DOHH2 (cell line): ENCODE results near the gene XRCC4.
"Not testable (repeated sequence)": the region's sequence is repeated elsewhere in the genome, so short reads cannot be mapped to it uniquely, and the experiment has no call there.

ENCODE experiments used
- H3F3A ChIP-seq: fragments of 200-600 bp; sonication (generic), shearing (Covaris generic); 2 replicates; pipeline ENCODE4 v1.6.0; 2016; ENCODE audit warnings: antibody characterized with exemption, mild to moderate bottlenecking; ENCODE audit not compliant: control insufficient read depth, insufficient read depth
- H3K27ac ChIP-seq: fragments of 200-600 bp; sonication (generic); 2 replicates; pipeline ENCODE4 v1.5.1; 2014; ENCODE audit warnings: low read depth, mild to moderate bottlenecking, low read length, moderate library complexity
- H3K27me3 ChIP-seq: fragments of 200-600 bp; sonication (generic); 2 replicates; pipeline ENCODE4 v1.6.1; 2014; ENCODE audit warnings: mild to moderate bottlenecking, low read length, mixed read lengths; ENCODE audit not compliant: control insufficient read depth
- H3K36me3 ChIP-seq: fragments of 200-600 bp; sonication (generic); 2 replicates; pipeline ENCODE4 v1.6.1; 2014; ENCODE audit warnings: mild to moderate bottlenecking, low read length, moderate library complexity, mixed read lengths; ENCODE audit not compliant: control insufficient read depth
- H3K4me1 ChIP-seq: fragments of 200-600 bp; sonication (generic); 2 replicates; pipeline ENCODE4 v1.6.1; 2014; ENCODE audit warnings: mild to moderate bottlenecking, low read length, mixed read lengths; ENCODE audit not compliant: control insufficient read depth
- H3K4me2 ChIP-seq: fragments of 200-600 bp; sonication (generic); 2 replicates; pipeline ENCODE4 v1.6.0; 2014; ENCODE audit warnings: mild to moderate bottlenecking, low read length, moderate library complexity
- H3K4me3 ChIP-seq: fragments of 200-600 bp; sonication (generic); 2 replicates; pipeline ENCODE4 v1.5.1; 2014; ENCODE audit warnings: mild to moderate bottlenecking, low read length, mixed read lengths
- H3K79me2 ChIP-seq: fragments of 200-600 bp; sonication (generic); 2 replicates; pipeline ENCODE4 v1.6.1; 2014; ENCODE audit warnings: mild to moderate bottlenecking, low read length, mixed read lengths; ENCODE audit not compliant: control insufficient read depth
- H3K9me2 ChIP-seq: fragments of 200-600 bp; sonication (generic); replicated peaks from 2 replicates; pipeline ENCODE4 v1.6.1; 2014; ENCODE audit warnings: mild to moderate bottlenecking, low read length, mixed read lengths; ENCODE audit not compliant: control insufficient read depth
- H3K9me3 ChIP-seq: fragments of 200-600 bp; sonication (generic); 2 replicates; pipeline ENCODE4 v1.6.1; 2014; ENCODE audit warnings: antibody characterized with exemption, low read length, mixed read lengths; ENCODE audit not compliant: control insufficient read depth, insufficient read depth
- H4K20me1 ChIP-seq: fragments of 200-600 bp; sonication (generic); 2 replicates; pipeline ENCODE4 v1.6.0; 2014; ENCODE audit warnings: low read depth, mild to moderate bottlenecking, antibody characterized with exemption, low read length, moderate library complexity; ENCODE audit not compliant: control insufficient read depth, insufficient read depth
- EZH2phosphoT487 ChIP-seq: fragments of 200-600 bp; sonication (generic); IDR thresholded peaks from 2 replicates; pipeline ENCODE4 v1.6.1; 2017; ENCODE audit warnings: borderline replicate concordance, mild to moderate bottlenecking, antibody characterized with exemption, low read length, moderate library complexity, mixed read lengths
- TF ChIP-seq, protein P1 (sequence below): fragments of 200-600 bp; sonication (generic); IDR thresholded peaks from one replicate; pipeline ENCODE4 v1.5.1; 2014; ENCODE audit warnings: antibody characterized with exemption, mild to moderate bottlenecking, low read depth, low read length; ENCODE audit not compliant: poor library complexity, severe bottlenecking

Gene XRCC4

DNA sequence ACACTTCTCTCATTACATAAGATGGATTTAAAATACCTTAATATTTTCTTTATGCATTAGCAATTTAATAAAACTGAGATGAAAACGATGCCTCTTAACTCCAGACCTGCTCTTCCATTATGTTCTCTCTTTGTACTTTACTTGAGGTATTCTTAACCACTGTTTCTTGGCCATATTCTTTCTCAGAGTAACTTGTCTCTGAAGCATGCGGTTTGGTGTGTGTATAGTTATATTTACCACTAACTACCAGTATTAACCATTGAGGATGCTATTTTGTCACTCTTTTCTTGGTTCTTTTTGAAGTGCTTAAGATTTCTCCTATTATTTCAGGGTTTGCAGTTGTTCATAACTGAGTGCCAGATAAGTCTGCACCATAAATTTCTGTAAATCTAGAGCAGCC lies 18.0 kb upstream of the XRCC4 start:
- H3K79me2 ChIP-seq, result peaks cover 15% of the 10 kb centered on the region
- H3K27ac ChIP-seq, result no peak overlapping the region
- peaks cover 16% of the 10 kb centered on the region for H3K4me1 ChIP-seq
- H3K36me3 ChIP-seq, result peaks cover 75% of the 10 kb centered on the region
- H3K4me3 ChIP-seq, result 0 out of 2 replicates have a peak overlapping the region, but pooled peaks have one; percentile 3
- H3K9me2 ChIP-seq, result no peaks in the 10 kb centered on the region
- H3K9me3 ChIP-seq, result no peaks in the 10 kb centered on the region
- H3F3A ChIP-seq, result no peaks in the 10 kb centered on the region
- H3K27me3 ChIP-seq, result no peaks in the 10 kb centered on the region
- no peaks in the 10 kb centered on the region for H4K20me1 ChIP-seq
- peak overlapping the region; percentile 22 for H3K4me2 ChIP-seq
- TF ChIP-seq, protein P1, sequence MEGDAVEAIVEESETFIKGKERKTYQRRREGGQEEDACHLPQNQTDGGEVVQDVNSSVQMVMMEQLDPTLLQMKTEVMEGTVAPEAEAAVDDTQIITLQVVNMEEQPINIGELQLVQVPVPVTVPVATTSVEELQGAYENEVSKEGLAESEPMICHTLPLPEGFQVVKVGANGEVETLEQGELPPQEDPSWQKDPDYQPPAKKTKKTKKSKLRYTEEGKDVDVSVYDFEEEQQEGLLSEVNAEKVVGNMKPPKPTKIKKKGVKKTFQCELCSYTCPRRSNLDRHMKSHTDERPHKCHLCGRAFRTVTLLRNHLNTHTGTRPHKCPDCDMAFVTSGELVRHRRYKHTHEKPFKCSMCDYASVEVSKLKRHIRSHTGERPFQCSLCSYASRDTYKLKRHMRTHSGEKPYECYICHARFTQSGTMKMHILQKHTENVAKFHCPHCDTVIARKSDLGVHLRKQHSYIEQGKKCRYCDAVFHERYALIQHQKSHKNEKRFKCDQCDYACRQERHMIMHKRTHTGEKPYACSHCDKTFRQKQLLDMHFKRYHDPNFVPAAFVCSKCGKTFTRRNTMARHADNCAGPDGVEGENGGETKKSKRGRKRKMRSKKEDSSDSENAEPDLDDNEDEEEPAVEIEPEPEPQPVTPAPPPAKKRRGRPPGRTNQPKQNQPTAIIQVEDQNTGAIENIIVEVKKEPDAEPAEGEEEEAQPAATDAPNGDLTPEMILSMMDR, result no peak
- TF ChIP-seq EZH2phosphoT487, result no peak

DNA sequence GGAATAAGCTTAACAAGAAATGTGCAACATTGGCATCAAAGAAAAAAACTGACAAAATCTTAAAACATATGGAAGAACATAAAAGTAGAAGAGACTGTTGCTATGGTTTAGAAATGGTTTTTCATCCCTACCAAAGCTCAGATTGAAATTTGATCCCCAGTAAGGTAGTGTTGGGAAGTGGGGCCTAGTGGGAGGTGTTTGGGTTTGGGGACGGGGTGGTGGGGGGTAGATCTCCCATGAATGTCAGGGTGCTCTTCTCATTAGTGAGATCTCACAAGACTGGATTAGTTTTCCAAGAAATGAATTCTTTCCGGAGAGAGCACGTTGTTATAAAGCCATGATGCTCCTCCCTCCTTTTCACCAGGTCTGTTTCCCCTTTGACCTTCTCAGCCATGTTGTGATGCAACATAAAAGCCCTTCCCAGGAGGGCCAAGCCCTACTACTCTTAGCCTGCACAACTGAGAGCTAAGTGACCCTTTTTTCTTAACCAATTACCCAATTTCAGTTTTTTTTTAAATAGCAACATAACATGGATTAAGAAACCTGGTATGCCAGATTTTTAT lies 10.7 kb upstream of the XRCC4 start:
- H3K4me2 ChIP-seq, result no peak overlapping the region
- H3K36me3 ChIP-seq, result peaks cover 68% of the 10 kb centered on the region
- no peaks in the 10 kb centered on the region for H3K4me1 ChIP-seq
- TF ChIP-seq, protein P1, result no peak
- TF ChIP-seq EZH2phosphoT487, result no peak
- no peaks in the 10 kb centered on the region for H3K9me3 ChIP-seq
- H3K27me3 ChIP-seq, result no peaks in the 10 kb centered on the region
- H4K20me1 ChIP-seq, result no peaks in the 10 kb centered on the region
- H3K9me2 ChIP-seq, result no peaks in the 10 kb centered on the region
- no peak overlapping the region for H3K4me3 ChIP-seq
- peaks cover 83% of the 10 kb centered on the region for H3K79me2 ChIP-seq
- no peaks in the 10 kb centered on the region for H3F3A ChIP-seq
- H3K27ac ChIP-seq, result no peak overlapping the region

DNA sequence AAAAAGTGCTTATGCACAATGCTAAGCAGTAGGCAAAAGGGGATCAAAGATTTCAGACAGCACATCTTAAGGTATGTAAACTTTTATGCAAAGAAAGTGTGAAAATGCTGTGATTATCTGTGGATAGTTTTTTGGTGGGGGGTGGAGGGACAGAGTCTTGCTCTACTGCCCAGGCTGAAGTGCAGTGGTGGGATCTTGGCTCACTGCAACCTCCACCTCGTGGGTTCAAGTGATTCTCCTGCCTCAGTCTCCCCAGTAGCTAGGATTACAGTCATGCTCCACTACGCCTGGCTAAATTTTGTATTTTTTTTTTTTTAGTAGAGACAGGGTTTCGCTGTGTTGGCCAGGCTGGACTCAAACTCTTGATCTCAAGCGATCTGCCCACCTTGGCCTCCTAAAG lies 10.0 kb upstream of the XRCC4 start:
- H3F3A ChIP-seq, H3K9me3 ChIP-seq, H3K4me2 ChIP-seq, H3K4me1 ChIP-seq, H3K27me3 ChIP-seq, H4K20me1 ChIP-seq, H3K9me2 ChIP-seq, H3K4me3 ChIP-seq, H3K27ac ChIP-seq: not testable (repeated sequence)
- Histone ChIP-seq H3K36me3 (peaks cover 68% of the 10 kb centered on the region), H3K79me2 (peaks cover 90% of the 10 kb centered on the region)

DNA sequence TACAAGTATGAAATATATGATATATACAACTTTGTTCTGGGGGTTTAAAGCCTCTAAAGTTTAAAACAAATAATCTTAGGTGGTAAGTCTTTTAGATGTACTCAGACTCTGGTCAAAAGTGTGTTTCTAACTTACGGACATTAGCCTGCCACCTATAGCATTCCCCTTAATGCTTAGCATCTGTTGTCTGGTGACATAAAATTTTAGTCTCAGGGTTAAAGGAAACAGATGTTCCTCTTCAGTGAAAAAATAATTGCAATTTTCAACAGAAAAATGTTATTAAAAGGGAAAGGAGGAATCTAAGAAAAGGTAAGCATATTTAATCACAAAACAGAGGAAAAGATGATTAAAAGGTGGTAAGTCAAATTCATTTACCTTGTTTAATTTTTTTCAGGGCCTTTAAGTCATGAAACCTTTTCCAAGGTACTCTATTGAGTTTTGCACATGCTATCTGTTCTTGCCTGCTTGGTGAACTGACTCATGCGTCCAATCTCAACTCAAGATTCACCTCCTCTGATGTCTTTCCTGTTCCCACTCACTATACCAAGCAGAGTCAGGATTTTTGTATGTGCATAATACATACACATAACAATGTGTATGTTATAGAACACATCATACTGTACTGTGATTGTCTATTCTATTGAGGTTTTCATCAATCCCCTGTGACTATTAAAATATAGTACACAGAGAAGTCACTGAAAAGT lies 8.1 kb upstream of the XRCC4 start:
- Histone ChIP-seq H3F3A (no peaks in the 10 kb centered on the region), H3K27me3 (no peaks in the 10 kb centered on the region), H3K4me2 (no peak overlapping the region), H3K36me3 (peaks cover 69% of the 10 kb centered on the region), H3K79me2 (peaks cover 97% of the 10 kb centered on the region), H3K4me3 (no peak overlapping the region), H4K20me1 (no peaks in the 10 kb centered on the region), H3K4me1 (no peaks in the 10 kb centered on the region), H3K9me2 (no peaks in the 10 kb centered on the region), H3K9me3 (no peaks in the 10 kb centered on the region), H3K27ac (no peak overlapping the region)
- TF ChIP-seq EZH2phosphoT487, result no peak
- TF ChIP-seq, protein P1, result no peak
